GM12878 (cell line): Measurements from ENCODE around the gene MCM3AP. TPM values are rescaled to one million over a fixed set of nuclear protein-coding genes. Genes with fewer than 3 reads are reported as not detected.

Experiments
- ATAC-seq: fragments of 200-7000 bp; cut with Tn5 transposase; 3 replicates; pipeline ENCODE4 v1.9.1; 2020; ENCODE audit warnings: mild to moderate bottlenecking, moderate library complexity
- BruUV-seq: library from RNA; stranded (reverse); fragments of 400-500 nt; replicated peaks from 2 replicates; lab custom pipeline; 2021; lab: Mats Ljungman, UMichigan
- CTCF ChIA-PET: fragments of 300-600 bp; sonication (Branson Sonifier 250); formaldehyde crosslinking; extraction: SDS; loops from one replicate; lab custom pipeline; 2021; ENCODE audit warnings: inconsistent platforms; lab: Yijun Ruan, JAX
- POLR2A ChIA-PET: fragments of 350-600 bp; formaldehyde crosslinking; extraction: SDS; loops from one replicate; lab custom pipeline; 2021; ENCODE audit warnings: inconsistent platforms; lab: Charles Lee
- RAD21 ChIA-PET: fragments of 300-600 bp; sonication (Branson Sonifier 250); formaldehyde crosslinking; loops from one replicate; lab custom pipeline; 2023; ENCODE audit warnings: antibody characterized with exemption; ENCODE audit not compliant: unreplicated experiment; lab: Charles Lee
- SMC1A ChIA-PET: fragments of 300-600 bp; sonication (Branson Sonifier 250); formaldehyde crosslinking; loops from one replicate; lab custom pipeline; 2023; ENCODE audit not compliant: unreplicated experiment, uncharacterized antibody; lab: Charles Lee
- DNase-seq: peaks from one replicate; pipeline ENCODE4 v3.0.0-alpha.2; 2011; ENCODE audit warnings: low read depth, low spot score
- FAIRE-seq: peaks from 3 replicates; lab custom pipeline; 2011; peaks lifted over from hg19 to GRCh38; lab: Jason Lieb, UNC
- H2AFZ ChIP-seq: 2 replicates; pipeline ENCODE4 v1.6.0; 2011; ENCODE audit warnings: low read depth, low read length, control low read depth; ENCODE audit not compliant: control insufficient read depth
- H3K27ac ChIP-seq: 2 replicates; pipeline ENCODE4 v1.5.1; 2011; ENCODE audit warnings: control low read depth; ENCODE audit not compliant: control insufficient read depth, insufficient read depth
- H3K27me3 ChIP-seq, 2 experiments: replicated peaks in 1 of 2; 2 replicates each; pipeline versions ENCODE4 v1.6.0 to v1.6.1; 2011; ENCODE audit warnings: low read length in 1 of 2; ENCODE audit not compliant: control insufficient read depth in 2 of 2, insufficient read depth in 2 of 2
- H3K36me3 ChIP-seq, 2 experiments: 2 replicates each; pipeline ENCODE4 v1.5.1; 2011; ENCODE audit warnings: low read length in 1 of 2; ENCODE audit not compliant: control insufficient read depth in 2 of 2, insufficient read depth in 2 of 2
- H3K4me1 ChIP-seq: 2 replicates; pipeline ENCODE4 v1.6.1; 2011; ENCODE audit warnings: mild to moderate bottlenecking, low read length, moderate library complexity, mixed read lengths; ENCODE audit not compliant: control insufficient read depth, insufficient read depth
- H3K4me2 ChIP-seq: 2 replicates; pipeline ENCODE4 v1.6.0; 2011; ENCODE audit warnings: control low read depth; ENCODE audit not compliant: control insufficient read depth, insufficient read depth
- H3K4me3 ChIP-seq: fragments of 200-600 bp; sonication (generic); 2 replicates; pipeline ENCODE4 v1.5.1; 2016
- H3K79me2 ChIP-seq: 2 replicates; pipeline ENCODE4 v1.6.0; 2011; ENCODE audit warnings: low read length; ENCODE audit not compliant: control insufficient read depth, insufficient read depth
- H3K9ac ChIP-seq: 2 replicates; pipeline ENCODE4 v1.8.0; 2011; ENCODE audit warnings: low read length, control low read depth, mixed read lengths; ENCODE audit not compliant: control insufficient read depth, insufficient read depth
- H3K9me3 ChIP-seq: replicated peaks from 3 replicates; pipeline ENCODE4 v1.5.1; 2011; ENCODE audit warnings: mild to moderate bottlenecking, low read length; ENCODE audit not compliant: control insufficient read depth, insufficient read depth
- H4K20me1 ChIP-seq: 2 replicates; pipeline ENCODE4 v1.6.0; 2011; ENCODE audit not compliant: control insufficient read depth, insufficient read depth
- CREB1 ChIP-seq: IDR thresholded peaks from 2 replicates; pipeline ENCODE4 v1.6.1; 2012; ENCODE audit warnings: low read depth, mild to moderate bottlenecking, inconsistent platforms
- CREM ChIP-seq: IDR thresholded peaks from 2 replicates; pipeline ENCODE4 v1.6.1; 2014; ENCODE audit warnings: antibody characterized with exemption, low read depth
- GABPA ChIP-seq: IDR thresholded peaks from 2 replicates; pipeline ENCODE4 v1.6.1; 2014; ENCODE audit warnings: antibody characterized with exemption, low read depth, mild to moderate bottlenecking, inconsistent platforms
- SMAD1 ChIP-seq: fragments of 450-650 bp; IDR thresholded peaks from 2 replicates; pipeline ENCODE4 v1.6.1; 2018; ENCODE audit warnings: mild to moderate bottlenecking, low read depth; ENCODE audit not compliant: partially characterized antibody
- WGBS: methylation state at CpG from one replicate; pipeline ENCODE4 v1.1.6; 2016; ENCODE audit warnings: low lambda C conversion rate; ENCODE audit not compliant: insufficient replicate concordance, insufficient coverage; ENCODE audit errors: missing lambda C conversion rate; 5-methylcytosine and 5-hydroxymethylcytosine counted together
- in situ Hi-C: fragments of 300-500 bp; cut with MboI; formaldehyde crosslinking; loops from 9 replicates; pipeline ENCODE4 v1.14.3; 2018; ENCODE audit warnings: mixed read lengths
- intact Hi-C: fragments of 100-400 bp; cut with micrococcal nuclease; formaldehyde crosslinking; loops from one replicate; pipeline ENCODE4 v1.14.2; 2022; ENCODE audit not compliant: unreplicated experiment
- polyA plus RNA-seq, 11 experiments: library from polyadenylated mRNA; depleted of rRNA in 4 of 11; unstranded in 6 of 11; stranded (reverse) in 5 of 11; fragments of >200 nt; fragmentation: Nextera tagmentation in 4 of 11; fragmentation: Illumina TruSeq in 1 of 11; extraction: Ambion mirVana in 4 of 11; extraction: Trizol in 1 of 11; gene quantifications; 1 replicate in 1 of 11; 2 replicates in 10 of 11; pipeline versions ENCODE4 v1.2.1 to v1.2.3, GENCODE V29; 2011 to 2016; ENCODE audit warnings: inconsistent platforms in 2 of 11, missing spikeins in 2 of 11, low read depth in 1 of 11
- total RNA-seq, 4 experiments: library from RNA; depleted of rRNA in 3 of 4; stranded (reverse); fragments of >200 nt in 3 of 4; fragmentation: Illumina TruSeq in 1 of 4; extraction: Trizol in 1 of 4; gene quantifications; 2 replicates each; pipeline versions ENCODE4 v1.2.1 to v1.2.3, GENCODE V29; 2013 to 2021
- TF ChIP-seq, protein P1 (sequence below): fragments of 450-650 bp; IDR thresholded peaks from 2 replicates; pipeline ENCODE4 v1.6.1; 2017; ENCODE audit warnings: low read depth, mild to moderate bottlenecking, moderate library complexity

MCM3AP gene
- total and polyA plus RNA-seq, 10 of the 15 experiments (the other 5 are each of a cell fraction or from before 2014, with no cell fraction given) = 6.1 to 95.7 (median 47.0) TPM

DNA sequence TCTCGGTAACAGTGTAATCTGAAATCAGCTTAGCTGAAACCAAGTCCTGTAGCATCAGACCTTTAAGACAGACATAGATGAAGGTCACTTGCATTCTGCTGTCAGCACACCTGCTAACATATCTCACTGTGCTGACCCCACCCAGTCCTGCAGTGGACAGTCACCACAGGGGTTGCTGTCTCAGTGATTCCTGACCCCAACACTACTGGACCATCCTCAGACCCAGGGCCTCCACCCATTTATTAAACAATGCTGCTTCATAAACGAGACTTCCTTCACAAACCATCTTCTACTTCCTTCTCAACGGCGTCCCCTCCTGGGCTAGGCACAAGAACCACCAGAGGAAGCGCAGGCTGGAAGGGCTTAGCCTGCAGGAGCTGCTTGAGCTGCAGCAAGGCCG, 39.1 kb downstream of the MCM3AP start:
- SMC1A ChIA-PET = interaction anchor here (0.6 to 2.0 kb wide), 3 partner anchors 8 to 51 kb away, joined by 3 to 6 read pairs (median 3); no protein-coding TSS in a partner anchor
- H3K79me2 ChIP-seq = no peaks in the 10 kb centered on the region
- 89% methylated on average over 6 of the region's 6 CpGs for WGBS
- TF ChIP-seq, protein P1, sequence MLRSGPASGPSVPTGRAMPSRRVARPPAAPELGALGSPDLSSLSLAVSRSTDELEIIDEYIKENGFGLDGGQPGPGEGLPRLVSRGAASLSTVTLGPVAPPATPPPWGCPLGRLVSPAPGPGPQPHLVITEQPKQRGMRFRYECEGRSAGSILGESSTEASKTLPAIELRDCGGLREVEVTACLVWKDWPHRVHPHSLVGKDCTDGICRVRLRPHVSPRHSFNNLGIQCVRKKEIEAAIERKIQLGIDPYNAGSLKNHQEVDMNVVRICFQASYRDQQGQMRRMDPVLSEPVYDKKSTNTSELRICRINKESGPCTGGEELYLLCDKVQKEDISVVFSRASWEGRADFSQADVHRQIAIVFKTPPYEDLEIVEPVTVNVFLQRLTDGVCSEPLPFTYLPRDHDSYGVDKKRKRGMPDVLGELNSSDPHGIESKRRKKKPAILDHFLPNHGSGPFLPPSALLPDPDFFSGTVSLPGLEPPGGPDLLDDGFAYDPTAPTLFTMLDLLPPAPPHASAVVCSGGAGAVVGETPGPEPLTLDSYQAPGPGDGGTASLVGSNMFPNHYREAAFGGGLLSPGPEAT = no peak
- TF ChIP-seq SMAD1 (no peak), CREB1 (no peak), CREM (no peak), GABPA (no peak)
- POLR2A ChIA-PET = no interaction called here
- peaks cover 30 to 62% of the 10 kb centered on the region in 2 experiments for H3K36me3 ChIP-seq
- H3K27me3 ChIP-seq = no peaks in the 10 kb centered on the region; a peak in 1 of 4 replicates
- H3K9me3 ChIP-seq = no peaks in the 10 kb centered on the region; the same call in 2 of the 3 replicates
- RAD21 ChIA-PET = interaction anchor here (1.6 kb wide), 1 partner anchor 103 kb away, joined by 4 read pairs; no protein-coding TSS in a partner anchor
- FAIRE-seq = no peak
- BruUV-seq = no TSS peak
- no peak overlapping the region for H3K4me2 ChIP-seq
- no peak overlapping the region for H3K27ac ChIP-seq
- ATAC-seq = no peak
- H3K9ac ChIP-seq = no peak overlapping the region
- no peak overlapping the region for H3K4me3 ChIP-seq
- CTCF ChIA-PET = no interaction called here
- DNase-seq = no peak
- no peak overlapping the region for H2AFZ ChIP-seq
- intact Hi-C loops = no loop called here
- no peaks in the 10 kb centered on the region for H4K20me1 ChIP-seq
- H3K4me1 ChIP-seq = peaks cover 7% of the 10 kb centered on the region
- in situ Hi-C loops = no loop called here
